Neural crest cell (in vitro differentiated cells): ENCODE results near the gene AUH. TPM values are rescaled to one million over a fixed set of nuclear protein-coding genes. Genes with fewer than 3 reads are reported as not detected.

Experiments
- DNase-seq: peaks from one replicate; pipeline ENCODE4 v3.0.0; 2021; ENCODE audit warnings: low read depth, mixed read lengths, low spot score
- H3K27ac Mint-ChIP-seq: one replicate; pipeline ENCODE4 v1.8.0; 2021; ENCODE audit warnings: mild to moderate bottlenecking, mixed read lengths; ENCODE audit not compliant: unreplicated experiment
- H3K27me3 Mint-ChIP-seq: 2 replicates; pipeline ENCODE4 v1.8.0; 2021; ENCODE audit warnings: low read depth, mild to moderate bottlenecking, mixed read lengths
- H3K36me3 Mint-ChIP-seq: 2 replicates; pipeline ENCODE4 v1.8.0; 2021; ENCODE audit warnings: low read depth, mild to moderate bottlenecking, mixed read lengths
- H3K4me1 Mint-ChIP-seq: 2 replicates; pipeline ENCODE4 v1.8.0; 2021; ENCODE audit warnings: mixed read lengths
- H3K4me3 Mint-ChIP-seq: one replicate; pipeline ENCODE4 v1.8.0; 2021; ENCODE audit warnings: mild to moderate bottlenecking, mixed read lengths
- H3K9me3 Mint-ChIP-seq: 2 replicates; pipeline ENCODE4 v1.8.0; 2021; ENCODE audit warnings: mixed read lengths
- total RNA-seq: library from RNA; stranded (reverse); gene quantifications from 2 replicates; pipeline ENCODE4 v1.2.1, GENCODE V29; 2021
- TF ChIP-seq, protein P1 (sequence below): fragments of 200-600 bp; sonication (generic); conservative IDR thresholded peaks from 2 replicates; pipeline ENCODE4 v1.5.0; 2021; ENCODE audit warnings: antibody characterized with exemption, mild to moderate bottlenecking

The AUH gene
- total RNA-seq, 1 donor from 2014 or later: 10.8 TPM

- DNase-seq: no peak
- Mint-ChIP-seq H3K27me3 (peaks cover 11% of the 10 kb centered on the region), H3K9me3 (peaks cover 9% of the 10 kb centered on the region), H3K27ac (peak overlapping the region; percentile 12), H3K4me1 (peaks cover 53% of the 10 kb centered on the region), H3K36me3 (peaks cover 8% of the 10 kb centered on the region), H3K4me3 (no peak overlapping the region)
- TF ChIP-seq, protein P1, sequence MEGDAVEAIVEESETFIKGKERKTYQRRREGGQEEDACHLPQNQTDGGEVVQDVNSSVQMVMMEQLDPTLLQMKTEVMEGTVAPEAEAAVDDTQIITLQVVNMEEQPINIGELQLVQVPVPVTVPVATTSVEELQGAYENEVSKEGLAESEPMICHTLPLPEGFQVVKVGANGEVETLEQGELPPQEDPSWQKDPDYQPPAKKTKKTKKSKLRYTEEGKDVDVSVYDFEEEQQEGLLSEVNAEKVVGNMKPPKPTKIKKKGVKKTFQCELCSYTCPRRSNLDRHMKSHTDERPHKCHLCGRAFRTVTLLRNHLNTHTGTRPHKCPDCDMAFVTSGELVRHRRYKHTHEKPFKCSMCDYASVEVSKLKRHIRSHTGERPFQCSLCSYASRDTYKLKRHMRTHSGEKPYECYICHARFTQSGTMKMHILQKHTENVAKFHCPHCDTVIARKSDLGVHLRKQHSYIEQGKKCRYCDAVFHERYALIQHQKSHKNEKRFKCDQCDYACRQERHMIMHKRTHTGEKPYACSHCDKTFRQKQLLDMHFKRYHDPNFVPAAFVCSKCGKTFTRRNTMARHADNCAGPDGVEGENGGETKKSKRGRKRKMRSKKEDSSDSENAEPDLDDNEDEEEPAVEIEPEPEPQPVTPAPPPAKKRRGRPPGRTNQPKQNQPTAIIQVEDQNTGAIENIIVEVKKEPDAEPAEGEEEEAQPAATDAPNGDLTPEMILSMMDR: no peak
These were observed 165.4 kb downstream of the AUH start for GRCh38 chr9:91196103-91196950.

DNA sequence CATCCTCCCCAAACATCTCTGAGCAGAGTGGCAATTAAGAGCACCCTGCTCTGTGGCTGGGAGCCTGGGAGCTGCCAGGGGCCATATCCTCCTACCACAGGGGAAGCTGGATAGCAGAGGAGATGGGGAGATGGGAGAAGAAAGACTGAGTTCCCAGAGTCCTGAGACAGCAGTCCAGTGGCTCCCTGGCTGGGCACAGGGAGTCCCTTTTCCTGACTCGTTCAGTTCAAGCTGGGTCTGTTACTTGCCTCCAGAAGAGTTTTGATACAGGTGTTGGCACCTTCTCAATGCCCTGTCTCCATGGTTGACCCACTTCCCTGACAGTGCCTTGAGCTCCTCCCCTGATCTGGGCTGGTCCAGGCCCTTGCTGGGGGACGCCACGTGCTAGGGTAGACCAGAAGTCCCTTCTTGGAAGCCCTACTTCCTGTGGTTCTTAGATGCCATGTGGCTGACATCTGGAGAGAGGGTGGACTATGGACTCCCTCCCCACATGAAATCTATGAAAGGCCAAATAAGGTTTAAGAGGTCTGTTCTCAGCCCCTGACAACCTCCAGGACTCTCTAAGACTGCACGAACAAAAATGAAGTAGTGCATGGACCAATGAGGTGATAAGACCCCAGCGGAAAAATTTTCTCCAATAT is 166.2 kb downstream of the AUH start:
- DNase-seq: no peak
- Mint-ChIP-seq H3K9me3 (peaks cover 6% of the 10 kb centered on the region), H3K4me3 (no peak overlapping the region), H3K4me1 (peaks cover 53% of the 10 kb centered on the region), H3K27me3 (peaks cover 11% of the 10 kb centered on the region), H3K27ac (no peak overlapping the region), H3K36me3 (peaks cover 4% of the 10 kb centered on the region)
- TF ChIP-seq, protein P1: no peak

- Mint-ChIP-seq H3K4me1 (peaks cover 46% of the 10 kb centered on the region), H3K4me3 (peak overlapping the region; percentile 89), H3K36me3 (peaks cover 3% of the 10 kb centered on the region), H3K27me3 (peaks cover 11% of the 10 kb centered on the region), H3K9me3 (no peaks in the 10 kb centered on the region), H3K27ac (peak overlapping the region; percentile 94)
- TF ChIP-seq, protein P1: no peak
- peak; percentile 57 for DNase-seq
These were observed 167.9 kb downstream of the AUH start for GRCh38 chr9:91193658-91194391.

DNA sequence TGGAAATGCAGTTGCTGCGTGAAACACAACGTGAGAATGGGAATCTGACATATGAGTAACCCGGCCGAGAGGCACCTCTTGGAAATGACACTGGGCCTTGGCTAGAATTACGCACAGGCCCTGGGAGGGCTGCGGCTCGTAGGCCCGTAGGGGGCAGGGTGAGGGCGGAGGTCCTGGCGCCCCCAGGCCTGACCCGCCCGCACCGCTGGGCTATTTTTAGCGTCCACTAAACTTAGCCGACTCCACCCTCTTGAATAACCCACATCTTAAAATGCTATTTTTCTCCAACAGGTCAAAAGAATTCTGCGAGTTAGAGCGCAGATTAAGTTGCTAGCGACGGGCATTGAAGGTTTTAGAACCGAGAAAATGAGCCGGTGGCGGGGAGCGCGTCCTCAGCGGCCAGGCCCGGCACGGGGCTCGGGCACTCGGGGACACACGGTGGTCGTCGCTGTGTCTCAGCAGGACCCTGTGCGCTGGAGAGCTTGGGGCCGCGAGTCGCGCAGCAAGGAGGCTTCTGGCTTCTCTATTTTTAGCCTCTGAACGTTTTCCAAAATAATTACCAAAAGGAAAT is 168.5 kb downstream of the AUH start:
- peaks cover 40% of the 10 kb centered on the region for H3K4me1 Mint-ChIP-seq
- peaks cover 4% of the 10 kb centered on the region for H3K9me3 Mint-ChIP-seq
- peaks cover 11% of the 10 kb centered on the region for H3K27me3 Mint-ChIP-seq
- no peaks in the 10 kb centered on the region for H3K36me3 Mint-ChIP-seq
- H3K4me3 Mint-ChIP-seq: peak overlapping the region; percentile 89
- peak overlapping the region; percentile 94 for H3K27ac Mint-ChIP-seq
- peak; percentile 45 for DNase-seq
- TF ChIP-seq, protein P1: peak; percentile 41
